HG03457 (cell line): ENCODE results near the gene E2F3.
"Not testable (repeated sequence)": the region's sequence is repeated elsewhere in the genome, so short reads cannot be mapped to it uniquely, and the experiment has no call there.

Source experiments
- ATAC-seq: cut with Tn5 transposase; IDR thresholded peaks from one replicate; pipeline ENCODE4 v1.9.1; 2021; ENCODE audit warnings: moderate number of reproducible peaks; ENCODE audit not compliant: unreplicated experiment

The E2F3 gene

DNA sequence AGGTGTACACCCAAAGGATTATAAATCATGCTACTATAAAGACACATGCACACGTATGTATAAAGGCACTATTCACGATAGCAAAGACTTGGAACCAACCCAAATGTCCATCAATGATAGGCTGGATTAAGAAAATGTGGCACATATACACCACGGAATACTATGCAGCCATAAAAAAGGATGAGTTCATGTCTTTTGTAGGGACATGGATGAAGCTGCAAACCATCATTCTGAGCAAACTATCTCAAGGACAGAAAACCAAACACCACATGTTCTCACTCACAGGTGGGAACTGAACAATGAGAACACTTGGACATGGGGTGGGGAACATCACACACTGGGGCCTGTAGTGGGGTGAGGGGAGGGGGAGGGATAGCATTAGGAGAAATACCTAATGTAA, 123.5 kb downstream of the E2F3 start:
- ATAC-seq, result not testable (repeated sequence)

- not testable (repeated sequence) for ATAC-seq
Observed at GRCh38 chr6:20529086-20529448, 127.4 kb downstream of the E2F3 start.

- ATAC-seq, result no peak
Observed at GRCh38 chr6:20532881-20533280, 131.2 kb downstream of the E2F3 start.

GRCh38 chr6:20533746-20534294, 132.1 kb downstream of the E2F3 start:
- ATAC-seq, result no peak

DNA sequence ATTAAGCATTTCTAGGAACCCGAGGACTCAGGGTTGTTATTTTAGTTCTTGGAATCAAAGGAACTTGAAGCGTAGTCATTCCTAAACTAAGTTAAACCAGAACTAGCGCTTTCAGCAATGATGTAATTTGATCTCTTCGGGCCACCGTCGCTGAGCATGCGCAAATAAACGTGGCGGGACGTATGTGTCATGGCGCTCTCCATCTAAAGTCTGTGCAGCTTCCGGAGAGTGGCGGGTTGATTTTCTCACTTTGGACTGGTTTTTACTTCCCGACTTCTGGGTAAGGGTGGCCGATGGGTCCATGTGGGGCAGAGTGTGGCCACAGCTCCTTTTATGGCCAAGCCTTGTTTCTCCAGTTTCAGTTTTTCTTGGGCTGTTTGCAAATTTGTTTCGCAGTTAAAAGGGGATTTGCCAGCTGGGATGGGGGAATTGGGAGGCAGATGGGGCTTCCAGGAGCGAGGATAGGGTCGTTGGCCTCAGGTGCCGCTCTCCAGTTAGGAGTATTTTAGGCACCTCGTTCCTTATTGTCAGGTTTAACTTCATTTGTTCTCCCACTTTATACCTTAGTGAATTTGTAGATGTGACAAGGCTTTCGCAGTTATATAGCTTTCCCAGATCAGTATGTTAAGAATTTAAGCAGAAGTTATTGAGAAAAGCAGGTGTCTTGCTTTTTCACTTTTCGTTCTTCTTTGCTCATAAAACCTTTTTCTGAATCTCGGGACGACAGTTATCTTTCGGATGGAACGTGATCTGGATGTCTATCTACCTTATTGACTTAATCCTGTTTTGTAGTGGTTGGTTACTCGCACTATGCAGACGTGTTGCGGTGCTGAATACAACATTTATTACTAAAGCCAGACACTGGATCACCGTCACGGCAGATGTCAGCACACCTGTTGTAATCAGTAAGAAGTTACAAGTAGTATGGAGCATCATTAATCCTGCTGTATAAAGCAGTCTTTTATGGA, 132.9 kb downstream of the E2F3 start, which contains the start of gene CDKAL1:
Gene CDKAL1, plus strand, starts transcription at position 163 of the 968 bp plus-strand sequence. CDS start 11,894 bp downstream, outside the sequence.
- peak; percentile 60 for ATAC-seq

- no peak for ATAC-seq
Observed at GRCh38 chr6:20538131-20538662, 136.5 kb downstream of the E2F3 start.

- ATAC-seq, result no peak
Observed at GRCh38 chr6:20538907-20539306, 137.2 kb downstream of the E2F3 start.

- ATAC-seq, result no peak
Observed at GRCh38 chr6:20539387-20539786, 137.7 kb downstream of the E2F3 start.

DNA sequence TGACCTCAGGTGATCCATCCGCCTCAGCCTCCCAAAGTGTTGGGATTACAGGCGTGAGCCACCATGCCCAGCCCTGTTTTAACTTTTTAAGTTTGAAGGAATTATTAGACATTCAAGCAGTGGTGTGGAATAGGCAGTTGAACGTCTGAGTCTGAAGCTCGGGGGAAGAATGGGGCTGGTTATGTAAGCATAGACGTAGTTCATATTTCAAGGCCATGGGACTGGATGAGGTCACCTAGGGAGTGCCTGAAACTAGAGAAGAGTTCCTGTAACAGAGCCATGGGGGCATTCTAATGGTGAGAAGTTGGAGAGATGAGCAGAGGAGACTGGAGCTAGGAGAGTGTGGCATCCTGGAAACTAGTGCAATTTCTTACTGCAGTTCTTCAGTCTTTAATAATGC, 139.0 kb downstream of the E2F3 start:
- ATAC-seq, result no peak

GRCh38 chr6:20541382-20541781, 139.7 kb downstream of the E2F3 start:
- no peak for ATAC-seq

GRCh38 chr6:20542927-20543602, 141.4 kb downstream of the E2F3 start:
- ATAC-seq, result peak; percentile 94
